Measurements from ENCODE around the gene INCA1. TPM values are rescaled to one million over a fixed set of nuclear protein-coding genes. Genes with fewer than 3 reads are reported as not detected.

INCA1 gene
- total and polyA plus RNA-seq, 2 experiments from 2014 or later: 1.9 to 6.9 TPM

GRCh38 chr17:4938688-4939545, 58.4 kb downstream of the INCA1 start:
- Histone ChIP-seq H3K27me3 (no peaks in the 10 kb centered on the region), H3K27ac (peak overlapping the region; percentile 88), H3K9me3 (ENCODE audit: low read depth) (no peaks in the 10 kb centered on the region), H3K4me1 (ENCODE audit: low read depth) (peaks cover 16% of the 10 kb centered on the region), H3K36me3 (peaks cover 19% of the 10 kb centered on the region), H3K4me3 (peak overlapping the region; percentile 83)
- no peak for TF ChIP-seq CTCF (IDR thresholded peaks at IDR 0.05; ENCODE audit: low read depth, low read length)
- DNase-seq (ENCODE audit: low read depth in 1 of 2, low spot score in 1 of 2): no peak

Other genes starting within 250 kb of the INCA1 start
- not detected in 2 replicates for gene TM4SF5, start 225.6 kb downstream of the INCA1 start, total RNA-seq
- gene TM4SF5, start 225.6 kb downstream of the INCA1 start, polyA plus RNA-seq: not detected in 2 replicates
- gene VMO1, start 211.2 kb downstream of the INCA1 start, total RNA-seq: 0.78 and 2.2 TPM in 2 replicates
- gene VMO1, start 211.2 kb downstream of the INCA1 start, polyA plus RNA-seq: 1.1 and 1.2 TPM in 2 replicates
- gene GLTPD2, start 208.6 kb downstream of the INCA1 start, total RNA-seq: not detected in 2 replicates
- gene GLTPD2, start 208.6 kb downstream of the INCA1 start, polyA plus RNA-seq: 4.1 and 5.4 TPM in 2 replicates
- 136 and 260 TPM in 2 replicates for gene PSMB6, start 201.4 kb downstream of the INCA1 start, total RNA-seq
- 409 and 580 TPM in 2 replicates for gene PSMB6, start 201.4 kb downstream of the INCA1 start, polyA plus RNA-seq
- 15.0 and 18.3 TPM in 2 replicates for gene PLD2, start 190.4 kb downstream of the INCA1 start, total RNA-seq
- gene PLD2, start 190.4 kb downstream of the INCA1 start, polyA plus RNA-seq: 12.4 and 16.8 TPM in 2 replicates
- 31.3 and 47.7 TPM in 2 replicates for gene MINK1, start 164.2 kb downstream of the INCA1 start, total RNA-seq
- gene MINK1, start 164.2 kb downstream of the INCA1 start, polyA plus RNA-seq: 27.1 and 35.9 TPM in 2 replicates
- 1.7 and 7.4 TPM in 2 replicates for gene C17orf107, start 98.0 kb downstream of the INCA1 start, total RNA-seq
- gene C17orf107, start 98.0 kb downstream of the INCA1 start, polyA plus RNA-seq: 1.3 and 1.6 TPM in 2 replicates
- gene CHRNE, start 94.4 kb downstream of the INCA1 start, total RNA-seq: 0.35 and 1.5 TPM in 2 replicates
- 0.32 and 1.1 TPM in 2 replicates for gene CHRNE, start 94.4 kb downstream of the INCA1 start, polyA plus RNA-seq
- gene GP1BA, start 65.2 kb downstream of the INCA1 start, total RNA-seq: not detected in 2 replicates
- gene GP1BA, start 65.2 kb downstream of the INCA1 start, polyA plus RNA-seq: 0.61 and 0.81 TPM in 2 replicates
- gene SLC25A11, start 57.5 kb downstream of the INCA1 start, total RNA-seq: 118 and 127 TPM in 2 replicates
- 223 and 229 TPM in 2 replicates for gene SLC25A11, start 57.5 kb downstream of the INCA1 start, polyA plus RNA-seq
- 67.4 and 73.4 TPM in 2 replicates for gene RNF167, start 57.3 kb downstream of the INCA1 start, total RNA-seq
- gene RNF167, start 57.3 kb downstream of the INCA1 start, polyA plus RNA-seq: 71.4 and 77.1 TPM in 2 replicates
- 1,337 and 2,688 TPM in 2 replicates for gene PFN1, start 49.0 kb downstream of the INCA1 start, total RNA-seq
- 1,185 and 1,476 TPM in 2 replicates for gene PFN1, start 49.0 kb downstream of the INCA1 start, polyA plus RNA-seq
- 595 and 1,068 TPM in 2 replicates for gene ENO3, start 46.4 kb downstream of the INCA1 start, total RNA-seq
- gene ENO3, start 46.4 kb downstream of the INCA1 start, polyA plus RNA-seq: 955 and 1,853 TPM in 2 replicates
- gene SPAG7, start 29.7 kb downstream of the INCA1 start, total RNA-seq: 199 and 227 TPM in 2 replicates
- 394 and 399 TPM in 2 replicates for gene SPAG7, start 29.7 kb downstream of the INCA1 start, polyA plus RNA-seq
- 10.5 and 11.6 TPM in 2 replicates for gene CAMTA2, start 9.8 kb downstream of the INCA1 start, total RNA-seq
- 17.8 and 18.3 TPM in 2 replicates for gene CAMTA2, start 9.8 kb downstream of the INCA1 start, polyA plus RNA-seq
- gene KIF1C, start 428 bp upstream of the INCA1 start, total RNA-seq: 57.9 and 65.8 TPM in 2 replicates
- gene KIF1C, start 428 bp upstream of the INCA1 start, polyA plus RNA-seq: 62.9 and 67.1 TPM in 2 replicates
- not detected in 2 replicates for gene SLC52A1, start 37.9 kb upstream of the INCA1 start, total RNA-seq
- 0.16 TPM in 1 of 2 replicates, not detected in the other for gene SLC52A1, start 37.9 kb upstream of the INCA1 start, polyA plus RNA-seq
- 0.21 and 0.95 TPM in 2 replicates for gene ZFP3, start 80.9 kb upstream of the INCA1 start, total RNA-seq
- 1.5 and 2.4 TPM in 2 replicates for gene ZFP3, start 80.9 kb upstream of the INCA1 start, polyA plus RNA-seq
- gene ZNF232, start 114.4 kb upstream of the INCA1 start, total RNA-seq: 14.2 and 21.0 TPM in 2 replicates
- gene ZNF232, start 114.4 kb upstream of the INCA1 start, polyA plus RNA-seq: 13.8 and 18.2 TPM in 2 replicates
- gene USP6, start 118.5 kb upstream of the INCA1 start, total RNA-seq: 0.03 TPM in 1 of 2 replicates, not detected in the other
- gene USP6, start 118.5 kb upstream of the INCA1 start, polyA plus RNA-seq: 0.53 and 0.54 TPM in 2 replicates
- gene ZNF594, start 194.3 kb upstream of the INCA1 start, total RNA-seq: 23.3 and 30.6 TPM in 2 replicates
- gene ZNF594, start 194.3 kb upstream of the INCA1 start, polyA plus RNA-seq: 13.6 and 16.2 TPM in 2 replicates
- not detected in 2 replicates for gene SCIMP, start 237.3 kb upstream of the INCA1 start, total RNA-seq
- 0.72 and 0.91 TPM in 2 replicates for gene SCIMP, start 237.3 kb upstream of the INCA1 start, polyA plus RNA-seq